NB4 (cell line): ENCODE measurements around the gene NOL3.

Source experiments
- MAX ChIP-seq: IDR thresholded peaks from 2 replicates; pipeline ENCODE4 v1.6.1; 2011; ENCODE audit warnings: low read depth, low read length
- MYC ChIP-seq: IDR thresholded peaks from 2 replicates; pipeline ENCODE4 v1.6.1; 2011; ENCODE audit warnings: low read depth, low read length
- POLR2A ChIP-seq: IDR thresholded peaks from 2 replicates; pipeline ENCODE4 v1.6.1; 2011; ENCODE audit warnings: mild to moderate bottlenecking; ENCODE audit not compliant: insufficient read length; ENCODE audit errors: extremely low read depth
- TF ChIP-seq, protein P1 (sequence below): IDR thresholded peaks from one replicate; pipeline ENCODE4 v1.5.1; 2012; ENCODE audit warnings: low read depth, low read length

DNA sequence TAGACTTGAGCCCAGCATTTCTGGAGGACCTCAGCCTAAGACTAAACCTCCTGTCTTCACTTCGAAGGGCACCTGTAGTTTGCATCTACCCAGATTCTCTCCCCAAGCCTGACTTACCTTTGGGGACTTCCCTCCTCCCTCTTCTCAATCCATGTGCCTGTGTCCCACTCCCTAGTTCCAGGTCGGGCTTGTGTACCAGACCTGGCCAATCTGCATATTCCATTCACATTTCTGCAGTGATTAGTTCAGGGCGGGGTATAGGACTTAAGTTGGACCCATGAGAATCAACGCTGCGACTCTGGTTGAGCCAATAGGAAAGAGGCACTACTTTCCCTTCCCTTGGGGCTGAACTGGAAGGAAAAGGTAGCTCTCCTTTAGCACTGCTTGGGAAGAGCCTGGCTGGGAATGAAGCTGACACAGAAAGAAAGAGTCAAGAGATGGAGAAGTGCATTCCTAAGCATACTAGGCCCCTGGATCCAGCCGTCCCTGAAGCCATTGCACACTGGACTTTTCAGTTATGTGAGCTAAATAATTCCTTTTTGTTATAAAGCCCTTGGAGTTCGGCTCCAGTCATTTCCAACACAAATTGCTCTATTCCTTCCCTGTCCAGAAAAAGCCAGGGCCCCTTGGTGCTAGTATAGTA, 13.1 kb upstream of the NOL3 start:
- TF ChIP-seq, protein P1, sequence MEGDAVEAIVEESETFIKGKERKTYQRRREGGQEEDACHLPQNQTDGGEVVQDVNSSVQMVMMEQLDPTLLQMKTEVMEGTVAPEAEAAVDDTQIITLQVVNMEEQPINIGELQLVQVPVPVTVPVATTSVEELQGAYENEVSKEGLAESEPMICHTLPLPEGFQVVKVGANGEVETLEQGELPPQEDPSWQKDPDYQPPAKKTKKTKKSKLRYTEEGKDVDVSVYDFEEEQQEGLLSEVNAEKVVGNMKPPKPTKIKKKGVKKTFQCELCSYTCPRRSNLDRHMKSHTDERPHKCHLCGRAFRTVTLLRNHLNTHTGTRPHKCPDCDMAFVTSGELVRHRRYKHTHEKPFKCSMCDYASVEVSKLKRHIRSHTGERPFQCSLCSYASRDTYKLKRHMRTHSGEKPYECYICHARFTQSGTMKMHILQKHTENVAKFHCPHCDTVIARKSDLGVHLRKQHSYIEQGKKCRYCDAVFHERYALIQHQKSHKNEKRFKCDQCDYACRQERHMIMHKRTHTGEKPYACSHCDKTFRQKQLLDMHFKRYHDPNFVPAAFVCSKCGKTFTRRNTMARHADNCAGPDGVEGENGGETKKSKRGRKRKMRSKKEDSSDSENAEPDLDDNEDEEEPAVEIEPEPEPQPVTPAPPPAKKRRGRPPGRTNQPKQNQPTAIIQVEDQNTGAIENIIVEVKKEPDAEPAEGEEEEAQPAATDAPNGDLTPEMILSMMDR, result no peak
- TF ChIP-seq POLR2A (no peak), MYC (no peak), MAX (no peak)
